PC-9 (cell line): ENCODE measurements around the gene KCNK7.

ENCODE experiments used
- CTCF ChIP-seq: fragments of 200-600 bp; sonication (generic); conservative IDR thresholded peaks from 2 replicates; pipeline ENCODE4 v1.6.1; 2017; ENCODE audit warnings: mixed run types, antibody characterized with exemption, mild to moderate bottlenecking, moderate library complexity
- EZH2 ChIP-seq: fragments of 200-600 bp; sonication (generic); IDR thresholded peaks from 2 replicates; pipeline ENCODE4 v1.8.0; 2017; ENCODE audit warnings: antibody characterized with exemption, low read depth

- TF ChIP-seq CTCF (no peak), EZH2 (no peak)
Observed at GRCh38 chr11:65623852-65624616, 28.4 kb upstream of the KCNK7 start.
